GM18520 (cell line): Measurements from ENCODE around the gene ARPP21.

Experiments used
- ATAC-seq: cut with Tn5 transposase; IDR thresholded peaks from one replicate; pipeline ENCODE4 v1.9.1; 2021; ENCODE audit not compliant: unreplicated experiment

ARPP21 gene

GRCh38 chr3:35674451-35675109 is 35.3 kb downstream of the ARPP21 start:
- ATAC-seq = no peak

- no peak for ATAC-seq
Observed at GRCh38 chr3:35675206-35675605, 35.9 kb downstream of the ARPP21 start.

GRCh38 chr3:35675621-35676020 is 36.3 kb downstream of the ARPP21 start:
- no peak for ATAC-seq

- ATAC-seq = no peak
Observed at GRCh38 chr3:35677797-35678196, 38.5 kb downstream of the ARPP21 start.

GRCh38 chr3:35678643-35679161 is 39.4 kb downstream of the ARPP21 start:
- no peak for ATAC-seq

- no peak for ATAC-seq
Observed at GRCh38 chr3:35679409-35680080, 40.2 kb downstream of the ARPP21 start.

- no peak for ATAC-seq
Observed at GRCh38 chr3:35680866-35681650, 41.7 kb downstream of the ARPP21 start.

- ATAC-seq = no peak
Observed at GRCh38 chr3:35685153-35685552, 45.8 kb downstream of the ARPP21 start.

GRCh38 chr3:35688826-35689225 is 49.5 kb downstream of the ARPP21 start:
- ATAC-seq = no peak

- ATAC-seq = no peak
Observed at GRCh38 chr3:35690271-35690670, 50.9 kb downstream of the ARPP21 start.

GRCh38 chr3:35705904-35706303 is 66.6 kb downstream of the ARPP21 start:
- ATAC-seq = no peak

GRCh38 chr3:35707904-35708303 is 68.6 kb downstream of the ARPP21 start:
- ATAC-seq = no peak

GRCh38 chr3:35708394-35709271 is 69.3 kb downstream of the ARPP21 start:
- no peak for ATAC-seq

- ATAC-seq = no peak
Observed at GRCh38 chr3:35709691-35710090, 70.4 kb downstream of the ARPP21 start.

- no peak for ATAC-seq
Observed at GRCh38 chr3:35710554-35710953, 71.2 kb downstream of the ARPP21 start.

GRCh38 chr3:35718921-35719320 is 79.6 kb downstream of the ARPP21 start:
- no peak for ATAC-seq

- ATAC-seq = no peak
Observed at GRCh38 chr3:35721628-35722027, 82.3 kb downstream of the ARPP21 start.

GRCh38 chr3:35722902-35723301 is 83.6 kb downstream of the ARPP21 start:
- ATAC-seq = no peak

- no peak for ATAC-seq
Observed at GRCh38 chr3:35723480-35724097, 84.3 kb downstream of the ARPP21 start.

- no peak for ATAC-seq
Observed at GRCh38 chr3:35724106-35724505, 84.8 kb downstream of the ARPP21 start.
